Measurements from ENCODE around the gene ITIH4.

The ITIH4 gene

DNA sequence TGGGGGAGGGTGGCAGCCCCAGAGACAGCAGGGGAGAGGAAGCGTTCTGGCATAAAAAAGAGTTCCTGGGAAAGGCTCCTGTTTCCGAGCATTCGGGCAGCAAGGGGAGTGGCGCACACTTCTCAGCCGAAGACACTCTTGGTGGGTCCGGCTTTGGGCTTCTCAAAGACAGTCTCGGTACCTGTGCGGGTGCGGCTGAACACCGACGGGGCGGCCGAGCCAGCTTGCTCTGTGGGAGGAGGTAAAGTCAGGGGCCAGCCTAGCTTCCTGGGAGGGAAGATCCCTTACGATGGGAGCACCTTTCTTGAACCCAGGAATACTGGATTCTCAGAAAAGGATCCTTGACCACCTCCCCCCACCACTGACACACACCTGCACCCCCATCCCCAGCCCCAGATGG, 2.7 kb upstream of the ITIH4 start:
- POLR2A ChIA-PET: no interaction called here
- CTCF ChIA-PET: no interaction called here
- TF ChIP-seq ARNT (IDR thresholded peaks at IDR 0.05) (no peak), LEF1 (IDR thresholded peaks at IDR 0.05; ENCODE audit: borderline replicate concordance) (no peak), SP1 (IDR thresholded peaks at IDR 0.05) (no peak), SUZ12 (IDR thresholded peaks at IDR 0.05) (no peak), L3MBTL2 (conservative IDR thresholded peaks at IDR 0.05) (no peak)
- no peak for DNase-seq (ENCODE audit: extremely low spot score)

DNA sequence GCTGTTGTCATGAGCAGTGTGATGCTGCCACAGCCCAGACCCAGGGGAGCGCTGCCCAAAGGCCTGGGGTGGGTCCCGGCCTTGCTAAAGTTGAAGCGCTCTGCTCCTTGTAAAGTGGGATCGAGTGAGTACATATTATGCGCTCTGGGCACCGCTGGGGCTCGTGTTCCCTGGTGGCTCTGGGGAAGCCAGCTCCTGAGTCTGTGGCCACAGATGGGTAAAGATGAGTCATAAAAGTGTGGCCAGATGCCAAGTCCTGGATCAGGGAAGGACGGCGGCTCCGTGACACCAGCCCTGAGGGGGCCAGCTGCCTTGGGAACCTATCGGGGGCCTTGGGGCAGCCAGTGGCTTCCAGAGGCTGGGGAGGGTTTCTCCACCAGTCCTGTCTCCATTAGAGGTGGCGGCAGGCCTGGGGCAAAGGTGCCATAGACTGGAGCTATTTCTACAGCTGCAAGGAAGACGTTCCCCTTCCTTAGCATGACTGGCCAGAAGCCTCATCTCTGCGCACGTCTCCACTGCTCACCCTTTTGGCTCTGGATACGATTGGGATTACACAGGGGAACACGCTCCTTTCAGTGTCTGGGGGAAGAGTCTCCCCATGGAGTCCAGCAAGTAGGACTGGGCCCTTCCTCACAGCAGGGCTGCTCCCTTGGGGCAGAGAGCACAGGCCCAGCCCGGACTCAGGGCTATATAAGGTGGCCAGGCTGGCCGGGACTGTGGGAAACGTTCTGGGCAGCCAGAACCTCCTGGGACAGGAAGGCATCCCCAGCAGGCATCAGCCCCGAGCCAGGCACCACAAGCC, 1.2 kb upstream of the ITIH4 start:
- TF ChIP-seq TARDBP (IDR thresholded peaks at IDR 0.05) (no peak), NFRKB (IDR thresholded peaks at IDR 0.05) (no peak), FOXA1 (IDR thresholded peaks at IDR 0.05) (no peak), FOXK2 (IDR thresholded peaks at IDR 0.05) (no peak), CTBP1 (IDR thresholded peaks at IDR 0.05; ENCODE audit: borderline replicate concordance) (no peak), HDGF (IDR thresholded peaks at IDR 0.05; ENCODE audit: borderline replicate concordance) (no peak), LEF1 (IDR thresholded peaks at IDR 0.05; ENCODE audit: borderline replicate concordance) (no peak), ELF4 (IDR thresholded peaks at IDR 0.05) (no peak), L3MBTL2 (conservative IDR thresholded peaks at IDR 0.05) (no peak), ZNF384 (IDR thresholded peaks at IDR 0.05) (no peak), BHLHE40 (IDR thresholded peaks at IDR 0.05; ENCODE audit: borderline replicate concordance) (no peak)
- ChIA-PET POLR2A (no interaction called here), CTCF (interaction anchor here (1.6 kb wide), 1 partner anchor 11 kb away, joined by 7 read pairs; no protein-coding TSS in a partner anchor)
- peak; percentile 43 for DNase-seq (ENCODE audit: extremely low spot score)

DNA sequence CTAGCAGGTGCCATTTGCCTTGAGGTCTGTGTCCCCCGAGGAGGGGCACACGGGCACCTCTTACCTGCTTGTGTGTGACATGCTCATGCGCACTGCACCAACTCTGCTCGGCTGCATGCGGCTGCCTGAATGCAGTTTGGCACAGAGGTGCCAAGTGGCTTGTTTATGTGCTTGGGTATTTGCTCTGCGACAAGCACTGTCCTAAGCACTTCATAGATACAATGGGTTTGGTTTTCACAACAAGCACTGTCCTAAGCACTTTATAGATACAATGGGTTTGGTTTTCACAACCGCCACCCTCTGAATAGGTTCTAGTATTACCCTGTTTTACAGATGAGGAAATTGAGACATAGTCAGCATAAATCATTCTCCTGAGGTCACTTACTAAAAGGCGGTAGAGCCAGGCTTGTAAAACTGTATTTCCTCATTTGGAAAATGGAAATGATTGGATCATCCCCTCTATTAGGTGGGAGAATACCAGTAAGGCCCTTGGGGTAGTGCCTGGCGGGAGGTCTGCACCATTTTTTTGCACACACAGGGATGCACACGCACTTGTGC, 487 bp downstream of the ITIH4 start:
- no peak for DNase-seq (ENCODE audit: extremely low spot score)
- TF ChIP-seq ZNF384 (IDR thresholded peaks at IDR 0.05): no peak
- TF ChIP-seq, protein P1, sequence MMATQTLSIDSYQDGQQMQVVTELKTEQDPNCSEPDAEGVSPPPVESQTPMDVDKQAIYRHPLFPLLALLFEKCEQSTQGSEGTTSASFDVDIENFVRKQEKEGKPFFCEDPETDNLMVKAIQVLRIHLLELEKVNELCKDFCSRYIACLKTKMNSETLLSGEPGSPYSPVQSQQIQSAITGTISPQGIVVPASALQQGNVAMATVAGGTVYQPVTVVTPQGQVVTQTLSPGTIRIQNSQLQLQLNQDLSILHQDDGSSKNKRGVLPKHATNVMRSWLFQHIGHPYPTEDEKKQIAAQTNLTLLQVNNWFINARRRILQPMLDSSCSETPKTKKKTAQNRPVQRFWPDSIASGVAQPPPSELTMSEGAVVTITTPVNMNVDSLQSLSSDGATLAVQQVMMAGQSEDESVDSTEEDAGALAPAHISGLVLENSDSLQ (IDR thresholded peaks at IDR 0.05): peak; percentile 53
- TF ChIP-seq TARDBP (IDR thresholded peaks at IDR 0.05): no peak
- no peak for TF ChIP-seq SP1 (IDR thresholded peaks at IDR 0.05)
- TF ChIP-seq CTBP1 (IDR thresholded peaks at IDR 0.05; ENCODE audit: borderline replicate concordance): 0 out of 2 replicates have a peak, but pooled peaks have one; percentile 18
- TF ChIP-seq FOXM1 (IDR thresholded peaks at IDR 0.05; ENCODE audit: borderline replicate concordance): no peak
- ChIA-PET POLR2A (no interaction called here), CTCF (no interaction called here)

DNA sequence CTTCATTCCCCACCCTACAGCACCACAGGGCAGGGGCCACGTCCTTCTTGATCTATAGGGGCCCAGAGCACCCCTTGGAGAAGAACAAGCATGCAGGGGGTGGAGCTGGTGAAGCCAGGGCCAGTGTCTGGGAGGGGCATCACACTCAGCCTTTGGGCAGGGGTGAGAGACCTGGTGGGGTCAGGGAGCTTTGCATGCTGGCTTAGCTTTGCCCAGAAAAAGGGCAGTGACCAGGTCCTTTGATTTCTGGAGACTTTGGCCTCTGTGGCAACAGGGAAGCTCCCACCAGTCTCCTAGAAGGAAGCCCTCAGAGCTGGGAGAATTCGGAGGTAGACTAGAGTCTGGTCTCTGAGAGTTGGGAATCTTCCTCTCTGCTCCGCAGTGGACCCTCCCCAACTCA, 990 bp downstream of the ITIH4 start:
- POLR2A ChIA-PET: no interaction called here
- CTCF ChIA-PET: no interaction called here
- DNase-seq (ENCODE audit: extremely low spot score): no peak
- no peak for TF ChIP-seq ARNT (IDR thresholded peaks at IDR 0.05)
- TF ChIP-seq NFRKB (IDR thresholded peaks at IDR 0.05): no peak
- no peak for TF ChIP-seq CTBP1 (IDR thresholded peaks at IDR 0.05; ENCODE audit: borderline replicate concordance)
- no peak for TF ChIP-seq FOXM1 (IDR thresholded peaks at IDR 0.05; ENCODE audit: borderline replicate concordance)
- TF ChIP-seq SP1 (IDR thresholded peaks at IDR 0.05): no peak
- TF ChIP-seq L3MBTL2 (conservative IDR thresholded peaks at IDR 0.05): no peak

DNA sequence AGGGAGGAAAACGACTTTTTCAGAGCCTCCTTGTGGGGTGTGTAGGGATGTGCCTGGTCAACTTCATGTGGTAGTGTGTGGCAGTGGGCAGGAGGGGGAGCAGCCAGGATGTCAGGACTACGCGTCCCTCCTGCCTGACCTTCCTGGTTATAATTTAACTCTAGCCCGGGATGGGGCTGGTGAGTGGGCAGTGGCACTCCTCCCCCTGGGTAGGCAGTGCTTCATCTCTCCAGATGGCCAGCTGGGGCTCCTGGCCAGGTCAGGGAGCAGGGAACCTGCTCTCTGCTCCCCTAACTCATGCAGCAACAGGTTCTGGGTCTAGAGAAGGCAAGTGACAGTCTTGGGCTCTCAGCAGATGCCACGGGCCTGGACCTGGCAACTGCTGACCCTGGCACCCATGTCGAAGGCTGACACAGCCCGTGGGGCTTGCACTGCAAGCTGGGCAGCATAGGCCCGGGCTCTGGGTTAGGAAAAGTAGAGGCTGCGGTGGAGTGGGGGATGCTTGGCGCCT, 2.6 kb downstream of the ITIH4 start:
- POLR2A ChIA-PET: no interaction called here
- CTCF ChIA-PET: no interaction called here
- TF ChIP-seq NFRKB (IDR thresholded peaks at IDR 0.05): no peak
- no peak for TF ChIP-seq ELF4 (IDR thresholded peaks at IDR 0.05)
- no peak for TF ChIP-seq TARDBP (IDR thresholded peaks at IDR 0.05)
- no peak for TF ChIP-seq SP1 (IDR thresholded peaks at IDR 0.05)
- TF ChIP-seq FOXK2 (IDR thresholded peaks at IDR 0.05): no peak
- no peak for TF ChIP-seq ZNF384 (IDR thresholded peaks at IDR 0.05)
- no peak for TF ChIP-seq FOXM1 (IDR thresholded peaks at IDR 0.05; ENCODE audit: borderline replicate concordance)
- TF ChIP-seq CTBP1 (IDR thresholded peaks at IDR 0.05; ENCODE audit: borderline replicate concordance): no peak
- no peak for TF ChIP-seq FOXA1 (IDR thresholded peaks at IDR 0.05)
- no peak for TF ChIP-seq ARNT (IDR thresholded peaks at IDR 0.05)
- TF ChIP-seq LEF1 (IDR thresholded peaks at IDR 0.05; ENCODE audit: borderline replicate concordance): no peak
- no peak for TF ChIP-seq L3MBTL2 (conservative IDR thresholded peaks at IDR 0.05)
- TF ChIP-seq BHLHE40 (IDR thresholded peaks at IDR 0.05; ENCODE audit: borderline replicate concordance): no peak
- no peak for TF ChIP-seq SUZ12 (IDR thresholded peaks at IDR 0.05)
- TF ChIP-seq, protein P1 (IDR thresholded peaks at IDR 0.05): no peak
- TF ChIP-seq HDGF (IDR thresholded peaks at IDR 0.05; ENCODE audit: borderline replicate concordance): no peak
- DNase-seq (ENCODE audit: extremely low spot score): no peak

GRCh38 chr3:52827441-52827840, 3.0 kb downstream of the ITIH4 start:
- CTCF ChIA-PET: no interaction called here
- TF ChIP-seq FOXK2 (IDR thresholded peaks at IDR 0.05): no peak
- no peak for TF ChIP-seq ZNF384 (IDR thresholded peaks at IDR 0.05)
- no peak for TF ChIP-seq SP1 (IDR thresholded peaks at IDR 0.05)
- no peak for TF ChIP-seq LEF1 (IDR thresholded peaks at IDR 0.05; ENCODE audit: borderline replicate concordance)
- TF ChIP-seq ELF4 (IDR thresholded peaks at IDR 0.05): no peak
- TF ChIP-seq BHLHE40 (IDR thresholded peaks at IDR 0.05; ENCODE audit: borderline replicate concordance): no peak
- TF ChIP-seq ARNT (IDR thresholded peaks at IDR 0.05): no peak
- TF ChIP-seq, protein P1 (IDR thresholded peaks at IDR 0.05): no peak
- no peak for TF ChIP-seq FOXM1 (IDR thresholded peaks at IDR 0.05; ENCODE audit: borderline replicate concordance)
- TF ChIP-seq FOXA1 (IDR thresholded peaks at IDR 0.05): no peak
- no peak for TF ChIP-seq TARDBP (IDR thresholded peaks at IDR 0.05)
- TF ChIP-seq SUZ12 (IDR thresholded peaks at IDR 0.05): no peak
- no peak for TF ChIP-seq L3MBTL2 (conservative IDR thresholded peaks at IDR 0.05)
- TF ChIP-seq NFRKB (IDR thresholded peaks at IDR 0.05): no peak
- no peak for TF ChIP-seq HDGF (IDR thresholded peaks at IDR 0.05; ENCODE audit: borderline replicate concordance)
- TF ChIP-seq CTBP1 (IDR thresholded peaks at IDR 0.05; ENCODE audit: borderline replicate concordance): no peak
- DNase-seq (ENCODE audit: extremely low spot score): no peak
- POLR2A ChIA-PET: no interaction called here
